Vagina (tissue), 2 donors: ENCODE measurements around the gene RNF115. TPM values are rescaled to one million over a fixed set of nuclear protein-coding genes. Genes with fewer than 3 reads are reported as not detected.

Experiments
- DNase-seq, 2 donors: peaks; one replicate each; pipeline ENCODE4 v3.0.0-alpha.2; 2017; ENCODE audit errors: extremely low spot score in 2 of 2
- H3K27ac ChIP-seq: fragments of 200-600 bp; sonication (generic); one replicate; pipeline ENCODE4 v1.5.1; 2019
- H3K27me3 ChIP-seq: fragments of 200-600 bp; sonication (generic); one replicate; pipeline ENCODE4 v1.5.1; 2019
- H3K36me3 ChIP-seq, 2 donors: fragments of 200-600 bp; sonication (generic); one replicate each; pipeline ENCODE4 v1.5.1; 2017 to 2019
- H3K4me1 ChIP-seq: fragments of 200-600 bp; sonication (generic); one replicate; pipeline ENCODE4 v1.5.1; 2019
- H3K4me3 ChIP-seq, 2 donors: fragments of 200-600 bp; sonication (generic); 1 replicate in 1 of 2; 2 replicates in 1 of 2; pipeline ENCODE4 v1.5.1; 2016 to 2019
- H3K9me3 ChIP-seq: fragments of 200-600 bp; sonication (generic); one replicate; pipeline ENCODE4 v1.5.1; 2019
- POLR2A ChIP-seq, 2 donors: fragments of 450-650 bp; IDR thresholded peaks; one replicate each; pipeline ENCODE4 v1.6.1; 2017; ENCODE audit warnings: antibody characterized with exemption in 2 of 2, mild to moderate bottlenecking in 2 of 2, moderate library complexity in 2 of 2
- POLR2AphosphoS5 ChIP-seq, 2 donors: sonication (generic); formaldehyde crosslinking; IDR thresholded peaks; one replicate each; pipeline ENCODE4 v1.9.0; 2017; ENCODE audit warnings: antibody characterized with exemption in 2 of 2, mild to moderate bottlenecking in 2 of 2, low read depth in 1 of 2; ENCODE audit not compliant: insufficient read depth in 1 of 2
- intact Hi-C: fragments of 100-400 bp; cut with DNase I; formaldehyde crosslinking; loops from one replicate; pipeline ENCODE4 v1.15.1; 2023
- total RNA-seq: library from RNA; depleted of rRNA; stranded (reverse); fragments of >200 nt; gene quantifications from one replicate; pipeline ENCODE4 v1.2.3, GENCODE V29; 2016
- TF ChIP-seq, protein P1 (sequence below), 3 experiments: fragments of 450-650 bp in 2 of 3; fragments of 200-600 bp in 1 of 3; sonication (generic) in 1 of 3; IDR thresholded peaks; one replicate each; pipeline ENCODE4 v1.5.1; 2017 to 2019; ENCODE audit warnings: antibody characterized with exemption in 3 of 3, mild to moderate bottlenecking in 2 of 3, moderate library complexity in 2 of 3

Gene RNF115
- total RNA-seq, 1 donor from 2014 or later: 16.2 TPM

DNA sequence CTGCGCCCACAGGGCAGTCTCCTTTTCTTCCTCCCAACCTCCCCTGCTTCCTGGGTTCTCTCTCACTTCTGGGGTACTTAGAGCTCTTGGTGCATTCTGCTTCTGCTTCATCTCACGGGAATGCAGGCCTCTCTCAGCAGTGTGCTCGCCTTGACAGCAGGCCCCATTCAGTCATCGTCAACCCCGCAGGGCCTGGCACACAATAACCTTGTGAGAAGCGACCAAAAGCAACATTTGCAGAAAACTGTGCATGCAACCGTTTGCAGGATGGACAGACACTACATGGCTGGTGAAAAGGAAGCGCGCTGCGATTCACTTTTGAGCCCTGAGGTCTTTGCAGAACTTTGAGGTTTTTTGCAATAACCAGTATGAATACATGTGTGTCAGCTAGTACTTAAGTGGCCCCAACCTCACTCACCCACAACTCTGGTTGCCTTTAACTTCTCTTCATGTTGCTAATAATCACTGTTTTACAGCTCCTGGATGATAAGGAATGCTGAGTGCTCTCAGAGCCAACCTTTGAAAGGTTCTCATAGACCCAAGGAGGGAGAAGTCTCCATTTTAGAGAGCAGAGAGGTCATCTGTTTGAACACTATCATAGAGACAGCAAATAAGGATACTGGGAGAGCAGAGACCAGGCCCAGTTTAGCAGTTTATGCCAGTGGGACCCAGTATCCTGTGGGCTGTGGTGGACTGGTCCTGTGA is 107.1 kb downstream of the RNF115 start:
- TF ChIP-seq POLR2AphosphoS5 (IDR thresholded peaks at IDR 0.05; ENCODE audit: insufficient read depth in 1 of 2, low read depth in 1 of 2) (no peak), POLR2A (IDR thresholded peaks at IDR 0.05) (no peak)
- TF ChIP-seq, protein P1, sequence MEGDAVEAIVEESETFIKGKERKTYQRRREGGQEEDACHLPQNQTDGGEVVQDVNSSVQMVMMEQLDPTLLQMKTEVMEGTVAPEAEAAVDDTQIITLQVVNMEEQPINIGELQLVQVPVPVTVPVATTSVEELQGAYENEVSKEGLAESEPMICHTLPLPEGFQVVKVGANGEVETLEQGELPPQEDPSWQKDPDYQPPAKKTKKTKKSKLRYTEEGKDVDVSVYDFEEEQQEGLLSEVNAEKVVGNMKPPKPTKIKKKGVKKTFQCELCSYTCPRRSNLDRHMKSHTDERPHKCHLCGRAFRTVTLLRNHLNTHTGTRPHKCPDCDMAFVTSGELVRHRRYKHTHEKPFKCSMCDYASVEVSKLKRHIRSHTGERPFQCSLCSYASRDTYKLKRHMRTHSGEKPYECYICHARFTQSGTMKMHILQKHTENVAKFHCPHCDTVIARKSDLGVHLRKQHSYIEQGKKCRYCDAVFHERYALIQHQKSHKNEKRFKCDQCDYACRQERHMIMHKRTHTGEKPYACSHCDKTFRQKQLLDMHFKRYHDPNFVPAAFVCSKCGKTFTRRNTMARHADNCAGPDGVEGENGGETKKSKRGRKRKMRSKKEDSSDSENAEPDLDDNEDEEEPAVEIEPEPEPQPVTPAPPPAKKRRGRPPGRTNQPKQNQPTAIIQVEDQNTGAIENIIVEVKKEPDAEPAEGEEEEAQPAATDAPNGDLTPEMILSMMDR (IDR thresholded peaks at IDR 0.05): no peak
- no peaks in the 10 kb centered on the region for H3K36me3 ChIP-seq
- peaks cover 10% of the 10 kb centered on the region for H3K4me1 ChIP-seq
- DNase-seq: no peak
- H3K27me3 ChIP-seq: no peaks in the 10 kb centered on the region
- no peak overlapping the region for H3K27ac ChIP-seq
- no peaks in the 10 kb centered on the region for H3K9me3 ChIP-seq
- intact Hi-C loops: no loop called here
- H3K4me3 ChIP-seq: no peak overlapping the region

DNA sequence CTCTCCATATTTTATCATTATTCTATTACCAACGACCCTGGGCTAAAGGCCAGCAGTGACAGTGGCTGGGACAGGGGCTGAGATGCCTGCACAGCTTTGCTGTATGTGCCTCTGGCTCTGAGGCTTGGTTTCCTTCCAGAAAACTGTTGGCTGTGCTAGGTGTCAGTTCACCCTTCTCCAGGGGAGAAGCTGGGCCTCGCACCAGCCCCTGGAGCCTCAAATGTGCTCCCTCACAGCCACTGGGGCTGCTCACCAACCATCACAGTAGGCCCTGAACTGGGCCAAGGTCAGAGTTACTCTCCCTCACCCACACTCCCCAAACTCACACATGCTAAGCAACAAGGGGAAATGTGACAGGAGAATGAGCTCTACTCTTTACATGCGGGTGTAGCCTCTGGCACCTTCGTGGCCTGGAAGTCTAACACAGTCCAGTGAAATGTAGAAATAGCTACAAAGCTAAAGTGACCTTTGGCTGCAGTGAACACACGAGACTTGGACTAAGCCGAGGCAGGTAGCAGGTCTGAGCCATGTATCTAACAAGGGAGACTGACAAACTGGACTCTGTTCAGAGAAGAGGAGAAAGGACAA is 109.3 kb downstream of the RNF115 start:
- TF ChIP-seq, protein P1 (IDR thresholded peaks at IDR 0.05): no peak
- TF ChIP-seq POLR2A (IDR thresholded peaks at IDR 0.05) (no peak), POLR2AphosphoS5 (IDR thresholded peaks at IDR 0.05; ENCODE audit: insufficient read depth in 1 of 2, low read depth in 1 of 2) (no peak)
- Histone ChIP-seq H3K9me3 (no peaks in the 10 kb centered on the region), H3K27ac (no peak overlapping the region), H3K4me1 (no peaks in the 10 kb centered on the region), H3K36me3 (no peaks in the 10 kb centered on the region), H3K27me3 (no peaks in the 10 kb centered on the region), H3K4me3 (no peak overlapping the region)
- intact Hi-C loops: no loop called here
- DNase-seq: no peak

DNA sequence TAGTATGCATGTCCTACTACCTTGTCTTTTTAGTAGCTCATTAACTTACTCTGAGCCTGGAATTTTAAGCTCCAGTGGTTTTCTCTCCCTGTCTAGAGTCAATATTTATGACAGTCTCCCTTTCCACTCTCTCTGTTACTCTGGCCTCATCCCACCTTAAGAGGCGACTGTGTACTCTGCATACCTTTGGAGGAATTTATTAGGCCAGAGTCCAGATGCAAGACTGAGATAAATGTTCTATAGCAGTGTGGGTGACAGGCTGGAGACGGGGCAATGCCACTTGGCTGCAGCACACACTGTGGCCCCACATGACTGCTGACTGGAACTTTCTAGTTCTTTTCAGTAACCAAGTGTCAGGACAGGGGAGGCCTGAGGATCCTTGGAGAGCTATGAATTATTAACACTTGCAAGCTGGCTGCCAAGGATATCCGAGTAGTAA is 112.7 kb downstream of the RNF115 start:
- Histone ChIP-seq H3K27me3 (no peaks in the 10 kb centered on the region), H3K9me3 (no peaks in the 10 kb centered on the region), H3K4me1 (no peaks in the 10 kb centered on the region), H3K36me3 (no peaks in the 10 kb centered on the region), H3K4me3 (no peak overlapping the region), H3K27ac (no peak overlapping the region)
- TF ChIP-seq POLR2AphosphoS5 (IDR thresholded peaks at IDR 0.05; ENCODE audit: insufficient read depth in 1 of 2, low read depth in 1 of 2): no peak
- TF ChIP-seq POLR2A (IDR thresholded peaks at IDR 0.05): no peak
- TF ChIP-seq, protein P1 (IDR thresholded peaks at IDR 0.05): no peak
- no peak for DNase-seq
- intact Hi-C loops: no loop called here

DNA sequence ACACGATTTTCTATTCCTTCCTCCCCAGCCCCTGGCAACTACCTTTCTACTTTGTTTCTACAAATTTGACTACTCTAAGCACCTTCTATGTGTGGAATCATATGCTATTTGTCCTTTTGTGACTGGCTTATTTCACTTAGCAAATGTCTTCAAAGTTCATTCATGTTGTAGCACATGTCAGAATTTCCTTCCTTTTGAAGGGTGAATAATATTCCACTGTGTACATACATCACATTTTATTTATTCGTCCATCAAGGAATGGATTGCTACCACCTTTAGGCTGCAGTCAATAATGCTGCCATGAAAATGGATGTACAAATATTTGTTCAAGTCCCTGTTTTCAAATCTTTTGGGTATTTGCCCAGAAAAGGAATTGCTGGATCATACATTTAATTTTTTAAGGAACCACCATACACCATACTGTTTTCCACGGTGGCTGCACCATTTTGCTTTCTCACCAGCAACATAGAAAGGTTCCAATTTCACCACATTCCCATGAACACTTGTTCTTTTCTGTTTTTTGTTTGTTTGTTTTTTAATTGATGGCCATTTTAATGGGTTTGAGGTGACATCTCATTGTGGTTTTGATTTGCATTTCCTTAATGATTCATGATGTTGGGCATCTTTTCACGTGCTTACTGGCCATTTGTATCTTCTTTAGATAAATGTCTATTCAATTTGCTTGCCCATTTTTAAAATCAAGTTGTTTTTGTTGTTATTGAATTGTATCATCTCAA is 113.4 kb downstream of the RNF115 start:
- no peak overlapping the region for H3K4me3 ChIP-seq
- intact Hi-C loops: no loop called here
- TF ChIP-seq POLR2AphosphoS5 (IDR thresholded peaks at IDR 0.05; ENCODE audit: insufficient read depth in 1 of 2, low read depth in 1 of 2) (no peak), POLR2A (IDR thresholded peaks at IDR 0.05) (no peak)
- TF ChIP-seq, protein P1 (IDR thresholded peaks at IDR 0.05): no peak
- DNase-seq: no peak
- no peaks in the 10 kb centered on the region for H3K9me3 ChIP-seq
- H3K27me3 ChIP-seq: no peaks in the 10 kb centered on the region
- H3K4me1 ChIP-seq: no peaks in the 10 kb centered on the region
- no peaks in the 10 kb centered on the region for H3K36me3 ChIP-seq
- H3K27ac ChIP-seq: no peak overlapping the region
